NB4 (cell line): ENCODE data around the gene DDX6.
"Not testable (repeated sequence)": the region's sequence is repeated elsewhere in the genome, so short reads cannot be mapped to it uniquely, and the experiment has no call there.

ENCODE experiments used
- DNase-seq: peaks from one replicate; pipeline ENCODE4 v3.0.0; 2010; ENCODE audit warnings: low read depth
- H3K4me3 ChIP-seq: one replicate; pipeline ENCODE4 v1.5.1; 2011; ENCODE audit warnings: mild to moderate bottlenecking, low read depth, low read length, moderate library complexity
- MYC ChIP-seq: IDR thresholded peaks from 2 replicates; pipeline ENCODE4 v1.6.1; 2011; ENCODE audit warnings: low read depth, low read length
- POLR2A ChIP-seq: IDR thresholded peaks from 2 replicates; pipeline ENCODE4 v1.6.1; 2011; ENCODE audit warnings: mild to moderate bottlenecking; ENCODE audit not compliant: insufficient read length; ENCODE audit errors: extremely low read depth
- TF ChIP-seq, protein P1 (sequence below): IDR thresholded peaks from one replicate; pipeline ENCODE4 v1.5.1; 2012; ENCODE audit warnings: low read depth, low read length
- TF ChIP-seq, protein P2 (sequence below): IDR thresholded peaks from 2 replicates; pipeline ENCODE4 v1.6.1; 2011; ENCODE audit warnings: low read depth, low read length

DDX6 gene

DNA sequence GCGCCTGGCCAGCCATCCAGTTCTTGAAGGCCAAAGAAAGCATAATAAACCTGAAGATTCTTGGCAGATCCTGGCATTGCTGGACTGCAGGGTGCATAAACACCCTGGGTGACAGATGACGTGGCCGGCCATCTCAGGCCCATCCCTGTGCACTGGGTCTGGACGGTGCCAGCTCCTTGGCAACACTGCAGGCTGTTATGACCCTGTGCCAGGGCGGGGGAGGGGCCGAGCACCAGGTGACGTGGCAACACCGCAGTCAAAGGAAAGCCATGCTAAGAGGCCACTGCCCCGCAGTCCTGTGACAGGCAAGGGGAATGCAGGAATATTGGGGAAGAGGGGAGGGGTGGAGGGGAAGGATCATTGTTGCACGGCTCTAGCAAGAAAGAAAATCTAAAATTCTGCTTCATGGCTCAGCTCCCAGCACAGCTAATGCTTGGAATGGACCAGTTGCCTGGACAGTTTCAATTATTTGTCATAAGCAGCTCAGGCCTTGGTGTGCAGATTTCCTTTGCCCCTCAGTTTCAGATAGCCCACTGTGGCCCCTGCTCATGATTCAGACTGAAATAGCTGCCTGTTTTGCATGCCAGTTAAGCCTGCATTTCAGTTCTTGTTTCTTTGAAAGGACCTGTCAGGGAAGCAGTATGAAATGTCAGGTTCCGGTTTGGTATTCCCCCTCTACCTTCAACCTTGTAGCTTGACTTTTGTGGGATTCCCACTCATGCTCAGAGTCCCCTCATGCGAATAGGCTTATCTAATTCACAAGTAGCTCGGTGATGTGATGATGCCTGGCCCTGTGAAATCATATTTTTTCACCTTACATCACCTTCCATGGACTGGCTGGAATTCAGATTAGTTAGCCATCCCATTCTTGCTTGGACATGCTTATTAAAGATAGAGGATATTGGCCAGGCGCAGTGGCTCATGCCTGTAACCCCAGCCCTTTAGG, 29.7 kb upstream of the DDX6 start:
- TF ChIP-seq, protein P1, sequence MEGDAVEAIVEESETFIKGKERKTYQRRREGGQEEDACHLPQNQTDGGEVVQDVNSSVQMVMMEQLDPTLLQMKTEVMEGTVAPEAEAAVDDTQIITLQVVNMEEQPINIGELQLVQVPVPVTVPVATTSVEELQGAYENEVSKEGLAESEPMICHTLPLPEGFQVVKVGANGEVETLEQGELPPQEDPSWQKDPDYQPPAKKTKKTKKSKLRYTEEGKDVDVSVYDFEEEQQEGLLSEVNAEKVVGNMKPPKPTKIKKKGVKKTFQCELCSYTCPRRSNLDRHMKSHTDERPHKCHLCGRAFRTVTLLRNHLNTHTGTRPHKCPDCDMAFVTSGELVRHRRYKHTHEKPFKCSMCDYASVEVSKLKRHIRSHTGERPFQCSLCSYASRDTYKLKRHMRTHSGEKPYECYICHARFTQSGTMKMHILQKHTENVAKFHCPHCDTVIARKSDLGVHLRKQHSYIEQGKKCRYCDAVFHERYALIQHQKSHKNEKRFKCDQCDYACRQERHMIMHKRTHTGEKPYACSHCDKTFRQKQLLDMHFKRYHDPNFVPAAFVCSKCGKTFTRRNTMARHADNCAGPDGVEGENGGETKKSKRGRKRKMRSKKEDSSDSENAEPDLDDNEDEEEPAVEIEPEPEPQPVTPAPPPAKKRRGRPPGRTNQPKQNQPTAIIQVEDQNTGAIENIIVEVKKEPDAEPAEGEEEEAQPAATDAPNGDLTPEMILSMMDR, result no peak
- TF ChIP-seq, protein P2, sequence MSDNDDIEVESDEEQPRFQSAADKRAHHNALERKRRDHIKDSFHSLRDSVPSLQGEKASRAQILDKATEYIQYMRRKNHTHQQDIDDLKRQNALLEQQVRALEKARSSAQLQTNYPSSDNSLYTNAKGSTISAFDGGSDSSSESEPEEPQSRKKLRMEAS, result no peak
- TF ChIP-seq MYC (no peak), POLR2A (no peak)
- DNase-seq, result no peak
- H3K4me3 ChIP-seq, result no peak overlapping the region

DNA sequence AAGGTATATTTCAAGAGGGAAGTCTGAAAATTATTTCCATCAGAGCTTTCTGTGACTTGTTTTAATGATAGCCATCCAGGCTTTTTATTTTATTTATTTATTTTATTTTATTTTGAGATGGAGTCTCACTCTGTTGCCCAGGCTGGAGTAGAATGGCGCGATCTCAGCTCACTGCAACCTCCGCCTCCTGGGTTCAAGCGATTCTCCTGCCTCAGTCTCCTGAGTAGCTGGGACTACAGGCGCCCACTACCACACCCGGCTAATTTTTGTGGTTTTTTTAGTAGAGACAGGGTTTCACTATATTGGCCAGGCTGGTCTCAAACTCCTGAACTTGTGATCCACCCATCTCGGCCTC, 29.0 kb upstream of the DDX6 start:
- not testable (repeated sequence) for DNase-seq, H3K4me3 ChIP-seq

DNA sequence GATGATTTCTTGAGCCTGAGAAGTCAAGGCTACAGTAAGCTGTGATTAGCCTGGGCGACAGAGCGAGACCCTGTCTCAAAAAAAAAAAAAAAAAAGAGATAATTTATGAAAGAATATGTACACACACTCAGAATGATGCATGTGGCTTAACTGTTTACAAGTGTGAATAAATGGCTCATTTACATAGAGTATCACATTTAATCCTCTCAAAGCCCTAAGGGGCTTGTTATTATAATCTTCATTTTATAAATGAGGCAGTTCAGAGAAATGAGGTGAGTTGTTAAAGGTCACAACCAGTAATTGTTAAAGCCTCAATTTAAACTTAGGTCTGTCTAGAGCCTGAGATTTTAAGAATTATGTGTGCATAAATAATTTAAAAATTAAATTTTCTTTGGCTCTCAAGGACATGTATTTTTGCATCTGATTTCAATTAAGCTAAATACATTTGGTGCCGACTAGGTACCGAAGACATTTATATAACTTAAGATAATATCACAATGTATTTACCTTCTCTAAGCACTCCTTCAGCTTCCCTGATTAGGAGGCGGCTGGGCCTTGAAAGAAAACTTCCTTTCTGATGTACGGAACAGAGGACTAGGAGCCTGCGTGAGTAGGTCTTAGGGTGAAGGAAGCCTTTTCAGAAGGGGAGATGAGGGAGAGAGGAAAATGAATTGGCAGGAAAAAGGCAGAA, 28.5 kb upstream of the DDX6 start:
- no peak for TF ChIP-seq POLR2A
- TF ChIP-seq, protein P1, result no peak
- no peak for TF ChIP-seq MYC
- TF ChIP-seq, protein P2, result no peak
- no peak for DNase-seq
- no peak overlapping the region for H3K4me3 ChIP-seq

DNA sequence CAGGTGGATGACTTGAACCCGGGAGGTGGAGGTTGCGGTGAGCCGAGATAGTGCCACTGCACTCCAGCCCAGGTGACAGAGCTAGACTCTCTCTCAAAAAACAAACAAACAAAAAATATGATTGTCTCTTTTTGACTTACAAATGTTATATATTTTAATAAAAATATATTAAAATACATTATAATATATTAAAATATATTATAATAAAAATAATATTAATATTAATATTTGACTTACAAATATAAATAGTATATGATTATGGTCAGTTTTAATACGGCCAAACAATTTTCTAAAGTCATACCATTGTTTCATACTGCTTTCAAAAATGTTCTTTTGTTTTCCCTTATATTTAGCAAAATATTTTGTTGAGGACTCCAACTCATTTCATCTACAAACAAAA, 27.2 kb upstream of the DDX6 start:
- DNase-seq, result no peak
- no peak overlapping the region for H3K4me3 ChIP-seq
- TF ChIP-seq, protein P1, result no peak
- no peak for TF ChIP-seq POLR2A
- TF ChIP-seq MYC, result no peak
- TF ChIP-seq, protein P2, result no peak

DNA sequence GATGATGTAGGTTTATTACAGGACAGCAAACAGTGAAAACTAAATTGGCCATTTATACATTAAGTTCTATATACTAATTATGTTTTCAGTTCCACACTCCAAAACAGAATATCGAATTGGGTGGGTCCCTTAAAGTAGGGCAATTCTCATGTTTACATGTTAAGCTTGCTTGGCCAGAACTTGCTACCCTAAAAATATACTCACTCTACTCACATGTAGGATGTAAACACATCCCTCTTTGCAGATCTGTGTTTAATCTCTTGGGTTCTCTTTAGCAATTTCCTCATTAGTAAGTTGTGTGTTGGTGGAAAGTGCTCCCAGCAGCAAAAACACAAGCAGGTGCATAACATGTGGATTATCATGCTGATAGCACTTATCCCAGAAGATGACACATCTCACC, 22.6 kb upstream of the DDX6 start:
- TF ChIP-seq POLR2A, result no peak
- TF ChIP-seq, protein P2, result no peak
- H3K4me3 ChIP-seq, result no peak overlapping the region
- no peak for DNase-seq

DNA sequence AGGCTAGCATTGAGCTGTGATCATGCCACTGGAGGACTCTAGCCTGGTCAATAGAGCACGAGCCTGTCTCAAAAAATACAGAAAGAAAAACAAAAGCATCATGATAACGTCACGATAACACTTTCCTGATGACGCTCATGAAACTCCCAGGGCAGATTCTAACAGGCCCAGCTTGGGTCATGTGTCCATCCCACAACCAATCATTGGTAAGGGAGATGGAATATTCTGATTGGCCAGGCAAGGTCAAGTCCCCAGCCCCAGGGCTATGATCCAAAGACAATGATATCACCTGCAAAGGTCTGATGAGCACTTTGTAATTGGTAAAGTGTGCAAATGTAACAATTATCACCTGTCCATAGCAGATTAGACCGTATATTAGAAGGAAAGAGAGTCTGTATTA, 21.5 kb upstream of the DDX6 start:
- no peak for DNase-seq
- TF ChIP-seq, protein P2, result no peak
- TF ChIP-seq POLR2A, result no peak
- TF ChIP-seq, protein P1, result no peak
- H3K4me3 ChIP-seq, result no peak overlapping the region
